ENCODE results near the gene PCNX2.
"Not testable (repeated sequence)": the region's sequence is repeated elsewhere in the genome, so short reads cannot be mapped to it uniquely, and the experiment has no call there.

The PCNX2 gene

GRCh38 chr1:233094269-233094668, 201.3 kb downstream of the PCNX2 start:
- DNase-seq, result no peak

GRCh38 chr1:233090746-233091494, 204.6 kb downstream of the PCNX2 start:
- no peak for DNase-seq

GRCh38 chr1:233089251-233089650, 206.3 kb downstream of the PCNX2 start:
- DNase-seq, result no peak

GRCh38 chr1:233088613-233089012, 206.9 kb downstream of the PCNX2 start:
- DNase-seq, result no peak

GRCh38 chr1:233086961-233087881, 208.3 kb downstream of the PCNX2 start:
- no peak for DNase-seq

- no peak for DNase-seq
These were observed 210.0 kb downstream of the PCNX2 start for GRCh38 chr1:233085566-233085965.

- DNase-seq, result no peak
These were observed 212.6 kb downstream of the PCNX2 start for GRCh38 chr1:233082778-233083550.

- DNase-seq, result no peak
These were observed 213.8 kb downstream of the PCNX2 start for GRCh38 chr1:233081735-233082134.

GRCh38 chr1:233080827-233081226, 214.7 kb downstream of the PCNX2 start:
- DNase-seq, result not testable (repeated sequence)

GRCh38 chr1:233080286-233080685, 215.2 kb downstream of the PCNX2 start:
- no peak for DNase-seq

GRCh38 chr1:233079574-233079973, 216.0 kb downstream of the PCNX2 start:
- DNase-seq, result no peak

GRCh38 chr1:233078396-233078795, 217.1 kb downstream of the PCNX2 start:
- no peak for DNase-seq

- DNase-seq, result no peak
These were observed 219.6 kb downstream of the PCNX2 start for GRCh38 chr1:233075915-233076295.

GRCh38 chr1:233066087-233066486, 229.4 kb downstream of the PCNX2 start:
- no peak for DNase-seq

- DNase-seq, result no peak
These were observed 229.8 kb downstream of the PCNX2 start for GRCh38 chr1:233065685-233066084.

- DNase-seq, result no peak
These were observed 230.5 kb downstream of the PCNX2 start for GRCh38 chr1:233064988-233065387.

GRCh38 chr1:233063462-233063861, 232.1 kb downstream of the PCNX2 start:
- no peak for DNase-seq

- no peak for DNase-seq
These were observed 234.3 kb downstream of the PCNX2 start for GRCh38 chr1:233061265-233061664.

- no peak for DNase-seq
These were observed 235.0 kb downstream of the PCNX2 start for GRCh38 chr1:233060461-233060994.

- DNase-seq, result no peak
These were observed 237.7 kb downstream of the PCNX2 start for GRCh38 chr1:233057836-233058235.

- DNase-seq, result no peak
These were observed 239.5 kb downstream of the PCNX2 start for GRCh38 chr1:233055879-233056641.

- DNase-seq, result no peak
These were observed 249.9 kb downstream of the PCNX2 start for GRCh38 chr1:233045588-233045987.
